H9 (cell line): ENCODE results near the gene APP. TPM values are rescaled to one million over a fixed set of nuclear protein-coding genes. Genes with fewer than 3 reads are reported as not detected.

Source experiments
- DNase-seq: peaks from one replicate; pipeline ENCODE4 v3.0.0-alpha.2; 2017
- H2AFZ ChIP-seq: one replicate; pipeline ENCODE4 v1.6.1; 2013; ENCODE audit warnings: mild to moderate bottlenecking, low read length, control low read depth, moderate library complexity
- H2AK5ac ChIP-seq: 2 replicates; pipeline ENCODE4 v1.6.1; 2013; ENCODE audit warnings: low read length, control low read depth, mixed read lengths; ENCODE audit not compliant: insufficient read length
- H2BK120ac ChIP-seq: one replicate; pipeline ENCODE4 v1.6.1; 2013; ENCODE audit warnings: low read depth, mild to moderate bottlenecking, low read length, control low read depth, inconsistent platforms; ENCODE audit not compliant: poor library complexity, severe bottlenecking
- H2BK12ac ChIP-seq: 2 replicates; pipeline ENCODE4 v1.6.1; 2013; ENCODE audit warnings: low read length, control low read depth, mixed read lengths, low read depth; ENCODE audit not compliant: insufficient read length
- H2BK15ac ChIP-seq: 2 replicates; pipeline ENCODE4 v1.6.1; 2013; ENCODE audit warnings: low read depth, low read length, control low read depth
- H2BK20ac ChIP-seq: one replicate; pipeline ENCODE4 v1.6.1; 2013; ENCODE audit warnings: low read depth, mild to moderate bottlenecking, low read length, control low read depth, inconsistent platforms; ENCODE audit not compliant: poor library complexity, severe bottlenecking
- H2BK5ac ChIP-seq: 2 replicates; pipeline ENCODE4 v1.6.1; 2013; ENCODE audit warnings: low read length, control low read depth, mixed read lengths; ENCODE audit not compliant: insufficient read length
- H3K14ac ChIP-seq: 2 replicates; pipeline ENCODE4 v1.6.1; 2013; ENCODE audit warnings: low read length, control low read depth; ENCODE audit not compliant: insufficient read depth
- H3K18ac ChIP-seq: 2 replicates; pipeline ENCODE4 v1.6.1; 2013; ENCODE audit warnings: low read depth, mild to moderate bottlenecking, mixed read lengths, low read length, control low read depth; ENCODE audit not compliant: insufficient read length
- H3K23ac ChIP-seq: 2 replicates; pipeline ENCODE4 v1.6.1; 2013; ENCODE audit warnings: low read length, control low read depth, mixed read lengths, low read depth; ENCODE audit not compliant: insufficient read length
- H3K23me2 ChIP-seq: 2 replicates; pipeline ENCODE4 v1.6.1; 2013; ENCODE audit warnings: low read depth, mild to moderate bottlenecking, mixed read lengths, low read length, control low read depth; ENCODE audit not compliant: insufficient read length, poor library complexity, severe bottlenecking
- H3K27ac ChIP-seq: 2 replicates; pipeline ENCODE4 v1.5.1; 2013; ENCODE audit warnings: low read length, control low read depth, mixed read lengths, low read depth; ENCODE audit not compliant: insufficient read length
- H3K27me3 ChIP-seq: 2 replicates; pipeline ENCODE4 v1.6.1; 2013; ENCODE audit warnings: low read length, control low read depth, inconsistent platforms; ENCODE audit not compliant: insufficient read depth
- H3K4ac ChIP-seq: 2 replicates; pipeline ENCODE4 v1.6.1; 2013; ENCODE audit warnings: low read depth, mild to moderate bottlenecking, control low read depth, inconsistent platforms, low read length, moderate library complexity
- H3K4me1 ChIP-seq: 2 replicates; pipeline ENCODE4 v1.6.1; 2013; ENCODE audit warnings: low read length, control low read depth, inconsistent platforms; ENCODE audit not compliant: insufficient read depth
- H3K4me2 ChIP-seq: 2 replicates; pipeline ENCODE4 v1.6.1; 2013; ENCODE audit warnings: low read length, control low read depth, mixed read lengths; ENCODE audit not compliant: insufficient read length, insufficient read depth
- H3K56ac ChIP-seq: 2 replicates; pipeline ENCODE4 v1.6.1; 2013; ENCODE audit warnings: low read depth, mild to moderate bottlenecking, mixed read lengths, low read length, control low read depth; ENCODE audit not compliant: insufficient read length
- H3K79me1 ChIP-seq: 2 replicates; pipeline ENCODE4 v1.6.1; 2013; ENCODE audit warnings: low read depth, mild to moderate bottlenecking, moderate library complexity, low read length, control low read depth, inconsistent platforms; ENCODE audit not compliant: insufficient read depth, poor library complexity, severe bottlenecking
- H3K79me2 ChIP-seq: 2 replicates; pipeline ENCODE4 v1.6.1; 2013; ENCODE audit warnings: low read length, control low read depth, inconsistent platforms; ENCODE audit not compliant: insufficient read depth
- H3K9ac ChIP-seq: 2 replicates; pipeline ENCODE4 v1.6.1; 2013; ENCODE audit warnings: low read length, control low read depth, mixed read lengths; ENCODE audit not compliant: insufficient read length; ENCODE audit errors: extremely low read depth
- H3K9me3 ChIP-seq: one replicate; pipeline ENCODE4 v1.6.1; 2013; ENCODE audit warnings: low read depth, low read length, inconsistent platforms; ENCODE audit not compliant: control insufficient read depth
- H3T11ph ChIP-seq: one replicate; pipeline ENCODE4 v1.6.1; 2013; ENCODE audit warnings: mild to moderate bottlenecking, low read length, control low read depth, inconsistent platforms
- H4K20me1 ChIP-seq: one replicate; pipeline ENCODE4 v1.6.1; 2013; ENCODE audit not compliant: control insufficient read depth, insufficient read length, insufficient read depth
- H4K5ac ChIP-seq: 2 replicates; pipeline ENCODE4 v1.6.1; 2013; ENCODE audit warnings: low read depth, mild to moderate bottlenecking, mixed read lengths, low read length, control low read depth; ENCODE audit not compliant: insufficient read length
- H4K8ac ChIP-seq: replicated peaks from 2 replicates; pipeline ENCODE4 v1.6.1; 2013; ENCODE audit warnings: low read length, control low read depth, mixed read lengths, low read depth; ENCODE audit not compliant: insufficient read length
- H4K91ac ChIP-seq: 2 replicates; pipeline ENCODE4 v1.6.1; 2013; ENCODE audit warnings: low read depth, mild to moderate bottlenecking, moderate library complexity, mixed read lengths, low read length, control low read depth; ENCODE audit not compliant: insufficient read length
- H3K27ac Mint-ChIP-seq, 3 experiments: 2 replicates in 2 of 3; 3 replicates in 1 of 3; pipeline ENCODE4 v1.8.0; 2020 to 2021; ENCODE audit warnings: mixed read lengths in 3 of 3, mild to moderate bottlenecking in 1 of 3, moderate library complexity in 1 of 3
- H3K27me3 Mint-ChIP-seq: 2 replicates; pipeline ENCODE4 v1.8.0; 2021; ENCODE audit warnings: low read depth, mild to moderate bottlenecking, moderate library complexity, mixed read lengths
- H3K36me3 Mint-ChIP-seq, 3 experiments: 2 replicates in 2 of 3; 3 replicates in 1 of 3; pipeline ENCODE4 v1.8.0; 2020 to 2021; ENCODE audit warnings: low read depth in 3 of 3, mixed read lengths in 3 of 3; ENCODE audit not compliant: insufficient read depth in 1 of 3
- H3K4me1 Mint-ChIP-seq, 2 experiments: 2 replicates each; pipeline ENCODE4 v1.8.0; 2020; ENCODE audit warnings: mixed read lengths in 2 of 2
- H3K4me3 Mint-ChIP-seq, 2 experiments: 2 replicates in 1 of 2; 3 replicates in 1 of 2; pipeline ENCODE4 v1.8.0; 2020 to 2021; ENCODE audit warnings: mild to moderate bottlenecking in 2 of 2, mixed read lengths in 2 of 2, moderate library complexity in 1 of 2
- H3K9me3 Mint-ChIP-seq, 2 experiments: 2 replicates in 1 of 2; 3 replicates in 1 of 2; pipeline ENCODE4 v1.8.0; 2020; ENCODE audit warnings: mild to moderate bottlenecking in 2 of 2, mixed read lengths in 2 of 2, moderate library complexity in 1 of 2
- WGBS: extraction: QIAGEN DNeasy Blood & Tissue Kit; methylation state at CpG from one replicate; pipeline ENCODE4 v1.1.7; 2013; ENCODE audit warnings: missing lambda C conversion rate, low lambda C conversion rate, mixed read lengths; ENCODE audit not compliant: insufficient read length; ENCODE audit errors: extremely low coverage; 5-methylcytosine and 5-hydroxymethylcytosine counted together
- total RNA-seq: library from RNA; stranded (reverse); gene quantifications from 2 replicates; pipeline ENCODE4 v1.2.1, GENCODE V29; 2021
- TF ChIP-seq, protein P1 (sequence below): fragments of 200-600 bp; sonication (generic); conservative IDR thresholded peaks from 3 replicates; pipeline ENCODE4 v1.8.0; 2021; ENCODE audit warnings: antibody characterized with exemption, mild to moderate bottlenecking

Gene APP
- total RNA-seq, 1 experiment from 2014 or later, result 380 TPM

DNA sequence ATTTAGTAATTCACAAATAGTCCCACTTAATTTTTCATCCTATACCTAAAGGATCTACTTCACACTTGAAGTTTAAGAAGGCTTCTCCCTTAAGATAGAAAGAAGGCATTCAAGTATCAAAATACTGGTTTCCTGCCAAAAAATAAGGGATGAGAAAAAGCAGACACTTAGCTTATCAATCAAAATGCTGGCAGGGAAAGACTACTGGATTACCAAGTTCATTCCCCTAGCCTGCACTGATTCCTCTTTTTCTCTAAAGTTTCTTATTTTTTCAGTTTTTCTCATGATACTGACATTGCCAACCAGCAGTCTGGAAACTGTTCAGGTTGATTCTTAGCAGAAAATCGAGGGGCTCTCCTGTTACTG is 231.2 kb downstream of the APP start:
- Histone ChIP-seq H3K79me1 (no peaks in the 10 kb centered on the region), H3K27me3 (no peaks in the 10 kb centered on the region), H3K9ac (no peak overlapping the region), H4K5ac (no peak overlapping the region), H3K4me1 (no peaks in the 10 kb centered on the region), H2BK12ac (no peak overlapping the region), H2BK15ac (no peak overlapping the region), H3T11ph (no peak overlapping the region), H2BK120ac (no peak overlapping the region), H3K4me2 (no peak overlapping the region), H2AK5ac (no peak overlapping the region), H2AFZ (no peak overlapping the region), H3K79me2 (no peaks in the 10 kb centered on the region), H3K23me2 (no peaks in the 10 kb centered on the region), H4K91ac (no peak overlapping the region), H3K56ac (no peak overlapping the region), H2BK5ac (no peak overlapping the region), H2BK20ac (no peak overlapping the region), H3K4ac (no peak overlapping the region), H3K18ac (no peak overlapping the region), H3K9me3 (no peaks in the 10 kb centered on the region), H3K23ac (no peak overlapping the region), H3K14ac (no peak overlapping the region), H3K27ac (no peak overlapping the region), H4K20me1 (no peaks in the 10 kb centered on the region), H4K8ac (no peak overlapping the region)
- DNase-seq, result no peak
- no peaks in the 10 kb centered on the region for H3K9me3 Mint-ChIP-seq
- H3K27ac Mint-ChIP-seq, result no peak overlapping the region
- H3K4me3 Mint-ChIP-seq, result no peak overlapping the region
- H3K27me3 Mint-ChIP-seq, result no peaks in the 10 kb centered on the region
- no CpG with 5 or more reads among the region's 1 CpG for WGBS
- peaks cover 3 to 19% (median 15%) of the 10 kb centered on the region in 3 experiments; a peak in 6 of 7 replicates for H3K36me3 Mint-ChIP-seq
- H3K4me1 Mint-ChIP-seq, result peaks cover 0 to 7% of the 10 kb centered on the region in 2 experiments; a peak in 2 of 4 replicates
- TF ChIP-seq, protein P1, sequence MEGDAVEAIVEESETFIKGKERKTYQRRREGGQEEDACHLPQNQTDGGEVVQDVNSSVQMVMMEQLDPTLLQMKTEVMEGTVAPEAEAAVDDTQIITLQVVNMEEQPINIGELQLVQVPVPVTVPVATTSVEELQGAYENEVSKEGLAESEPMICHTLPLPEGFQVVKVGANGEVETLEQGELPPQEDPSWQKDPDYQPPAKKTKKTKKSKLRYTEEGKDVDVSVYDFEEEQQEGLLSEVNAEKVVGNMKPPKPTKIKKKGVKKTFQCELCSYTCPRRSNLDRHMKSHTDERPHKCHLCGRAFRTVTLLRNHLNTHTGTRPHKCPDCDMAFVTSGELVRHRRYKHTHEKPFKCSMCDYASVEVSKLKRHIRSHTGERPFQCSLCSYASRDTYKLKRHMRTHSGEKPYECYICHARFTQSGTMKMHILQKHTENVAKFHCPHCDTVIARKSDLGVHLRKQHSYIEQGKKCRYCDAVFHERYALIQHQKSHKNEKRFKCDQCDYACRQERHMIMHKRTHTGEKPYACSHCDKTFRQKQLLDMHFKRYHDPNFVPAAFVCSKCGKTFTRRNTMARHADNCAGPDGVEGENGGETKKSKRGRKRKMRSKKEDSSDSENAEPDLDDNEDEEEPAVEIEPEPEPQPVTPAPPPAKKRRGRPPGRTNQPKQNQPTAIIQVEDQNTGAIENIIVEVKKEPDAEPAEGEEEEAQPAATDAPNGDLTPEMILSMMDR, result no peak
